GM12891 (cell line): ENCODE data around the gene WLS.

Source experiments
- POLR2A ChIP-seq: IDR thresholded peaks from 2 replicates; pipeline ENCODE4 v1.6.1; 2011; ENCODE audit warnings: low read depth, low read length, control low read depth
- POLR2AphosphoS5 ChIP-seq: IDR thresholded peaks from 2 replicates; pipeline ENCODE4 v1.6.1; 2011; ENCODE audit warnings: low read depth, low read length, control low read depth
- POU2F2 ChIP-seq: IDR thresholded peaks from 2 replicates; pipeline ENCODE4 v1.6.1; 2011; ENCODE audit warnings: low read depth, mild to moderate bottlenecking, control low read depth, low read length, moderate library complexity
- TAF1 ChIP-seq: IDR thresholded peaks from 2 replicates; pipeline ENCODE4 v1.6.1; 2011; ENCODE audit warnings: low read depth, low read length, control low read depth

DNA sequence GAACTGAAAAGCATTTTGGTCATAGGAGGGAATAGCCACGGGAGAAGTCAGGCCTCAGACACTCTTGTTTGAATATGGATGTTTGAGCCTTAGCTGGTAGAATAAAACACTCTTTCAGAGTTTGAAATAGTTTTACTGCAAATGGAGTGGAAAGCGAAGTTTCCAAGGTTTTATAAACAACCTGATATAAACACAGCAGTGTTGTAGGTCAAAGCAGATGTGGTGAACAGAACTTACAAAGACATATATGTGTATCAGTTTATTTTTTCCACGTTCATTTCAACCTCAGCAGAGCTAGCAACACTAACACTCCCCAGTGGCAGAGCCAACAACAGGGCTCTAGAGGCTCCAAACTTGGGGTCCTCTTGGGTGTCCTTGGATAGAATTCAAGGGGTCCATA, 89.9 kb downstream of the WLS start:
- TF ChIP-seq TAF1 (no peak), POLR2A (no peak), POU2F2 (no peak), POLR2AphosphoS5 (no peak)
